Breast epithelium (tissue), 3 donors: Measurements from ENCODE around the gene A4GALT.

Experiments used
- CTCF ChIP-seq, 3 donors: fragments of 450-650 bp; IDR thresholded peaks; one replicate each; pipeline ENCODE4 v1.5.1; 2016 to 2017; ENCODE audit warnings: antibody characterized with exemption in 3 of 3, mild to moderate bottlenecking in 3 of 3, moderate library complexity in 3 of 3
- POLR2A ChIP-seq: fragments of 450-650 bp; IDR thresholded peaks from one replicate; pipeline ENCODE4 v1.6.1; 2016; ENCODE audit warnings: antibody characterized with exemption, mild to moderate bottlenecking, moderate library complexity

- no peak for TF ChIP-seq CTCF (IDR thresholded peaks at IDR 0.05)
- TF ChIP-seq POLR2A: no peak
Observed at GRCh38 chr22:42680648-42681047, 40.0 kb downstream of the A4GALT start.
